ENCODE measurements around the gene ATP13A1.
A peak's percentile ranks its signal among the peaks of the same experiment; 100 is the strongest.

Gene ATP13A1

DNA sequence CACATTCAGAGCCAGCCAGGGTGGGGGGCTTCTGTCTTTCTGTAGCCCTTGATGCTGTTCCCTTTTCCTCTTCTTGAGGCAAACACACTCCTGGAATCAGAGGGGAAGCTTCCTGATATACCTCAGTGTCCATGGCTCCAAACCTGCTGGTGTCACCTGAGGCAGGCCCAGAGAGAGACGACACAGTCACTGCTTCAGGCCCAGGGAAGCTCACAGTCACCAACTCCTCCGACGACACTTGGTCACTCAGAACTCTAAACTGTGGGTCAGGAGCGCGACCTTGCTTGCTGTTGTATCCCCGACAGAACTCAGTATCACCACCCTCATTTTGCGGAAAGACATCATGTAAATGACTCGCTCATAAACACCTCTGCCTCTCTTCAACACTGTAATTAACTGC, 1.1 kb downstream of the ATP13A1 start:
- no peak for DNase-seq

DNA sequence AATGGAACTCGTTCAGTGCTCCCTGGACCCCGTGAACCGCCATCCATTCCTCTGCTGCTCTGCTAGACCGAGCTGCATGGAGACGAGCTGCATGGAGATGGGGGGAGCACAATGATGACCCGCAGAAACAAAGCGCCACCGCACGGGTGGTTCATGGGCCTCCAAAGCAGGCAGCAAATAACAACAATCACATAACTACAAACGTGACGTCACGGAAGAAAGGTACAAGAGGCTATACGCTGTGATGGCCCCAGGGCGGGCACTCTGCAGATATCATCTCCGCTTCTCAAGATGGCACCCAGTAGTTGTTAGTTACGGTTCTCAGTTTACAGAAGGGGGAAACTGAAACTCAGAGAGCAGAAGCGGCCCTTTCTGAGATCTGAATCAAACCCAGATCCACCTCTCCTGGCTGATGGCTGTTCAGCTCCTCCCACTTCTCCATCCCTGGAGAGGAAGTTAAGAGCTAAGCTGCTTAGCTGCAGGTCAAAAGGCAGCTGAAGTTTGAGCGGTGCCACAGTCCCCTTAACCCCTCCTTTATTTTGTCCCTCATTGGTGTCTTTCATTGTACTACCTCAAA, 1.7 kb downstream of the ATP13A1 start:
- DNase-seq, result no peak

DNA sequence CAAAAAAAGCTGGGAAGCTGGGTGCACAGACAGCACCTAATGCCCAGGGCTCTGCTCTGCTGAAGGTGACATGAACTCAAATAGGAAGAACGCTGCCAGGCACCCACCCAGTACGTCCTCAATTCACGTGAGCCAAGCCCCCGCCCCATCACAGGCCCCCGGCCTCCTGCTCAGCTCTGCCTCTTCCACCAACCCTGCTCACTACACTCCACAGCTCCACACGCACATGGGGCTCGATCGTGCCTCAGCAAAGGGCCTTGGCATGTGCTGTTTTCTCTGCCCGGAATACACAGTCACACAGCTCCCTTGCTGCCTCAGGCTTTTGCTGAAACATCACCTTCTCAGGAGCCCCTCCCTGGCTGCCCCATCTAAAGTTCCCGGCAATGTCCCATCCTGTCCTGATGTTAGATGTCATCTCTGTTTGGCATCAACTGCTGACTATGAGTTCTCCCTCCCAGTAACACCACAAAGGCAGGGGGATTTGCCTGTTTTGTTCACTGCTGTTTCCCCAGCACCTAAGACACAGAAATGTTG, 2.3 kb downstream of the ATP13A1 start:
- no peak for DNase-seq

DNA sequence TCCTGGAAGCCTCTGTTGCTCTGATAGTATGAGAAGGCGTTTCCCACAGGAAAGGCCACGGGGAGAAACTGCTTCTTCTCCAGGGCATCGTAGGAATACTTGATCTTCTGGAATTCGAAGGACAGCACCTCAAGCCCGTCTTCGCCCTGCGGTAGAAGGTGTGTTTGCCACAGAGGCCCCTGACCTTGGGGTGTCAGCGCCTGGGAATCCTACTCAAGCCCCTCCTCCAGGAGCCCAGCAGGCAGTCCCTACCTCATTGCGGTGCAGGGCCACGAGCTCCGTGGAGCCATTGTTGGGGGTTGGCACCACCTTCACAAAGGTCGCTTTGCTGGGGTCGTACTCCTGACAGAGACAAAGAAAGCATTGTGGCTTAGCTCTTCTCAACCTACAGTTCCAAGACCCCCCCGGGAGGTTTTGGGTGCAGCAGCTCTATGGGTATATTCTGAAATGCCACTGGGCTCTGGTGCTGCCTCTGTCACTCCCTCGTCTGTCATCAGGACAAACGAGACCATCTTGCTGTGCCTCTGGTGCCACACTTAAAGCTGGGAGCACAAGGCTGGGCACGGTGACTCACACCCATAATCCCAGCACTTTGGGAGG, 3.7 kb downstream of the ATP13A1 start:
- DNase-seq, result no peak

DNA sequence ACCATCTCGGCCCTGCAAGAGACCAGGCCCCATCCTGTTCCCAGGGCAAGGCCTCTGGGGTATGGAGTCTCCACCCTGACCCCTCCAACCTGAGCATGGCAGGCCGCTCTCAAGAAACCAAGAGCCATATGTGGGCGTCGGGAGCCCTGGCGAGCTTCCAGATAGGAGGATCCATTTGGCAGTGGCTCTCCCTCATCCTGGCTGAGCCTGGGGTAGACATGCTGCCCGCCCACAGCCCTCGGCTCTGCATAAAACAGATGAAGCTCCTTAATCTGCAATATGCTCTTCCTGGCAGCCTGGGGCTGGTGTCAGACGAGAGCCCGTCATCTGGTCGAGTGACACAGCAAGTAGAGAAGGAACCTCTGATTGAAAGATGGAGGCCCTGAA, 6.1 kb downstream of the ATP13A1 start:
- no peak for DNase-seq

DNA sequence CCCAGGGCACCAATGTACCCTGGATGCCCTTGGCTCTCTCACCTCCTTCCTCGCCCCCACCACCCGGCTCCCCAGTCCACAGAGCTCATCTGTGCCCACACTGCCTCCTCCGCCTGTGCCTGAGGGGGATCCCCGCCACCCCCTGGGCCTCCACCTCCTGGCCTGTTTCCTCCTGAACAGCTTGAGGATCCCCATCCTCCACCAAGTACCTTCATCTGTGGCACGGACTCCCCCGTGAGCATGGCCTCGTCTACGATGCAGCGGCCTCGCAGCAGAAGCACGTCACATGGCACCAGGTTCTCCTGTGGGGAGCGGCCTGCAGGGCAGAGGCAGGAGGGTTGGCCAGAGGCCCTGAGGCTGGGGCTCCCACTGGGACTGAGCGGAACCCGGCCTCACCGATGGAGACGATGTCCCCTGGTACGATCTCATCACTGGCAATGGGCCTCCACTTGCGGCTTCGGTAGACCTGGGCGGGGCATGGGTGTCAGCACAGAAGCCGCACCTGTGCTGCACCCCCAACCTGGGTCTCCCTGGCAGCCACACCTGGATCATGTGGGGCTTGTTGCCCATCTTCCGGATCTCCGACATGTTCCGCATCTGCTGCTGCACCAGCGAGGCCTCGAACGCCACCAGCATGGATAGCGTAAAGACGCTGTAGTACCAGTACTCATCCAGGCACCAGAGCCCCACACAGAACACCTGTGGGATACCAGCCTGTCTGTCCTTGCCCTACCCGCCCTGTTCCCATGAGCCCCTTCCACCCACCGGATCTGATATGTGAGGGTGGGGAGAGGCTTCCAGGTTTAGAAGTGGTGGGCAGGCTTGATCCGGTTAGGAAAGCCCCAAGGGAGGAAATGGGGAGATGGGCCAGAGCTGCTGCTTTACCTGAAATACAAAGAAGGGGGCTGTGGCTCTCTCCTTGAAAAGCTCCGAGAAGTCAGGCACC, 6.8 kb downstream of the ATP13A1 start:
- DNase-seq, result no peak

DNA sequence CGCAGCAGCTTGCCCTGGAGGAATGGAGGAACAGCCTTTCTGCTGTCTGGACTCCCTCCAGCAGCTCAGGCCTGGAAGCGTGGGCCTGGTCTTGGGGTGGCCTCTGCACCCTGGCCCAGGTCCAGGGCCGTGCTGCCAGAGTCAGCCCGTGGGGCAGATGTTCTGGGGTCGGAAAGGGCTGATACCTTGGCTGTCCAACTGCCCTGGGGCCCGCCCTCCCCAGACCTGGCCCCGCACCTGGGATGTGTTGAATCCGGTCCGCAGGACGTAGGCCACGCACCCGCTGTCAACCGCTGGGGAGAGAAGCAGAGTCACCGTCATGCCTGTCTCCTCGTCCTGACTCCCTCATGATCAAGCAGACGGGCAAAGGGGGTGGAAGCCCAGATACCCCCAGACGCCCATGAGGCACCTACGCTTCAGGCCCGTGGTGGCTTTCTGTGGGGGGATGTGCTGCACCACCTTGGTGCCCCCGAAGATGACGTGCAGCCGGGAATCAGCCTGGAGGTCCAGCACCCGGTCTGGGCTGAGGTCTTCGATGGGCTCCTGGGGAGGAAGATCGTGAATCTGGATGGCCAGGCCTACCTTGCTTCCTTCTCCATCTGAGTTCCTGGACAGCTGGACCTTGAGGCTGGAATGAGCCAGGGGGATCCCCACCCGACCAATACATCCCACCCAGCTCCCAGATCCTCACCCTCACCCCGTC, 7.7 kb downstream of the ATP13A1 start:
- DNase-seq, result no peak

DNA sequence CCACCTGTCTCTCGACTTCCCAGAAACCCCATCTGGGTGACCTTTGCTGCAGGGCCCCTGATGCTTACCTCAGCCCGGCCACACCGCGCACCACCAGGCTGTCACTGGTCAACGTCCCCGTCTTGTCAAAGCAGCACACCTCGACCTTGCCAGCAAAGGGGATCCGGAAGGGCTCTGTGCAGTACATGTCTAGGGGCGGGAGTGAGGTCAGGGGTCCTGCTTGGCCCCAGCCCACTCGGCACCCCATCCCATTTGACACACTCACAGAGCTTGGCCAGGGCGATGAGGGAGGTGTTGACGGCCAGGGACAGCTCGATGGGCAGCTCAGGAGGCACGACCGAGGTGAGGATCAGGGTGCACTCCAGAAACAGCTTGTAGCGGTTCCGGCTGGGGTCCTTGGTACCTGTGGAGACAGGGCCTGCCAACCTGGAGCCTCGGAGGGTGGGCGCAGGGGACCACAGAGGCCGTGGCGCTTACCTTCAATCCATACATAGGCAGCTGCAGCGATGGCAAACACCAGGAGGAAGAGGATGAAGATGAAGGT, 8.4 kb downstream of the ATP13A1 start:
- DNase-seq, result no peak

DNA sequence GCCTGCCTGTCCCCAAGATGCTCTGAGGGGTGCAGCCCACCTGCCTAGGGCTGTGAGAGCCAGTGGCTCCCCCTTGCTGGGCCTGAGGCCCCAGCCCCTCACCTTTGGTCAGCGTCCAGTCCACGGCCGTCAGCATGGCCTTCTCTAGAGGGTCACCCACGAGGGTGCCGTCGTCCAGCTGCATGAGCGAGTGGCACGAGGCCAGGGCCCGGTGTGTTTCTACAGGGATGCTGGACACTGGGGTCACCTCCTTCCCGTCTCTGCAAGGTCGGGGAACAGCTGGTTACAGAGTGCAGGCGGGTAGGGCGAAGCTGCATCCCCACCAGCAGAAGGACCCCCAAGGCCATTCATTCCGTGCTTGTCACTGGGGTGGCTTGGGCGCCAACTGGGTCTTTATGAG, 9.0 kb downstream of the ATP13A1 start:
- no peak for DNase-seq

DNA sequence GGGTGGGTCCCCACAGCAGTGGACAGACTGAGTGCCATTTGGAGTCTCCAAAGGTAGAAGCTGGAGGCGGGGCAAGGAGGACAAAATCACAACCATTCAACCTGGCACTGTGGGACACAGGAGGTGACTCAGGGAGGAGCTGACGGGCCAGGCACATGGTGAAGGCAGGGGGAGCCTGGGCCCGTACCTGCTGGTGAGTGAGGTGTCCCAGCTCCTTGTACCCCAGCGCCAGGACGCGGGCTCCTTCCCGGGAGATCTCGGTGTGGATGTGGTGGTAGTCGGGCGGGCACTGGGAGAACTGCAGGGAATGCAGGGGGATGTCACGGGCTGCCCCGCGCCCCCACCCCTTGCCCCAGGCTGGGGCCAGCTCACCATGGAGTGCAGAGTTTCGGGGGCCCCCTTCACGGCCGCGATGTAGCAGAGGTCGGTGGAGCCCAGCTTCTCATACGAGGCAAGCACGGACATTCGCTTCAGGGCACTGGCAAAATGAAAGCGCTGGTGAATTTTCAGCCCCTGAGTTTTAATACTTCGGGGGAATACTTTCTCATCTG, 9.8 kb downstream of the ATP13A1 start:
- DNase-seq, result no peak

DNA sequence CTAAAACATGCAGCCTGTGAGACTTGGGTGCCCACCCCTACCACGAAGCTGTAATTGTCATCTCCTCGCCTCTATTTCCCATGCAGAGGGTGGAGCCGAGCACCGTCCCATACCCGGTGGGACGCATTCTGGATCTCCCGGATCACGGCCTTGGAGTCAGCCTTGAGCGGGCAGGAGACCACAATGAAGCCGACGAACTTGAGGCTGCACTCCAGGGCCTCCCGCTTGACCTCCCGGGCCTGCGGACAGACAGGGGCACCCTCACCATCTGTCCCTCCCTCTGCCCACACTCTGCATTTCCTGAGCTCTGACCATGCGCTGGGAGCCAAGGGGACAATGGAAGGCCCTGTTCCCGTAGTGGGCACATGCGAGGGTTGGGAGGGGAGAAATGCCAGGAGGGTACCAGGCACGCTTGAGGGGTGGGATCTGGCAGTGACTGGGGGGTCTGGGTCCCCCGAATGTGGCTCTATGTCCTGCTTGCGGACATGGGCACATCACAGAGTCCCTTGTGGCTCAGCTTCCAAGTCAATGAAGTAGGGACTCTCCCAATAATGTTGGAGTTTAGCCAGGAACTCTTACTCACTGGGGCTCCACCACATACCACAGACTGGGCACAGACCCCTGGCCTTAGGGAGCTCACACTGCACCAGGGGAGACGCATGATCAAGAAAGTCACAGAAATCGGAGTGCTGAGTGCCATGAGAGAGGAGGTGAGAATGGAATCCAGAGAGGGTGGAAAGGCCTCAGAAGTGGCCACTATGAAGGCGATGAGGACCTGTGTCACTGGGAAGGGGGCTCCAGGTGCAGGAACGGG, 10.8 kb downstream of the ATP13A1 start:
- no peak for DNase-seq

DNA sequence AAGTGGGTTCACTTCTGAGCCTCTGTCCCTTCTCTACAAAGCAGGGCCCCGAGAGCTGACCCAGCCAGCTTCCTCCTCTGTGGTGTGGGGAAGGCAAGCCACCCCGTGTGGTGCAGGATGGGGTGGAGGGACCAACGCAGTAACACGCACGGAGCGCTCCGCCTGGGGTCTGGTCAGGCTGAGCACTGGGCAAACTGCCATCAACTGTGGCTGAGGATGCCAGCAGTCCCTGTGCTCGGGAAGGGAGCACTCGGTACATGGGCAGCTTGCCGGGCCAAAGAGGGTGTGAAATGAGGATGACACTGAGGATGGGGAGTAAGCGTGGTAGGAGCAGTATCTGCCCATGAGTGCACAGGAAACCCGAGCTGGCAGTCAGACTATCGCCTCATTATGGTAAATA, 12.4 kb downstream of the ATP13A1 start:
- no peak for DNase-seq

DNA sequence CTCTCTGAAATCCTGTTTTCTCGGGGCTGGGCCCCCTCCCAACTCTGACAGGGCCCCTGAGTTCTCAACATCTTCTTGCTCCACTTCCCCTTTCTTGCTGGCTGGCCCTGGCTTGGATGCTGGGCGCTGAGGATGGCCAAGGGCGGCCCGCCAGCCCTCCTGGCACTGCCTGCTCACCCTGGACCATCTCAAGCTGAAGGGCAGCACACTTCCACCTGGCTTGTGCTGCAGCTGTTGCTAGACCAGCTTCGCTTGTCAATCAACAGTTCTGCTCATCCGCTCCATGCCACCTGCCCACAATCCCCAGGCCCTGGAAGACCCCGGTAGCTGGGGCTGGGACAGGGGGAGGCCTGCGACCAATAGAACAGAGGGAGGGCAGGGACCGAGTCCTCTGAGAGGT, 13.1 kb downstream of the ATP13A1 start:
- DNase-seq, result no peak

DNA sequence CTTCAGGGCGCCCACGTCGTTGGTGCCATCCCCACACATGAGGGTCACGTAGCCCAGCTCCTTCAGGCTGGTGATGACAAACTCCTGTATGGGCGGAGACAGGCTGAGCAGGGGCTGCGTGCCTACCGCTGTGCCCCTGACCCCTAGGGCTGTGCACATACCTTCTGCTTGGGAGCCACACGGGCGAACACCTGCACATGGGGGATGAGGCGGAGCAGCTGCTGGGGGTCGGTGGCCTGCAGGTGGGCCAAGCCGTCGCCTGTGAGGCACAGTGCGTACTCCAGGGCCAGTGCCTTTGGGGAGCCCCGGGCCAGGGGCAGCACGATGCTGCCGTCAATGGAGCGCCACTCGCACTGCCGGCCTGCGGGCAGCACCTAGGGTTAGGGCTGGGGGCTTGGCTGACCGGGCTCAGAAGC, 13.9 kb downstream of the ATP13A1 start:
- DNase-seq, result no peak

DNA sequence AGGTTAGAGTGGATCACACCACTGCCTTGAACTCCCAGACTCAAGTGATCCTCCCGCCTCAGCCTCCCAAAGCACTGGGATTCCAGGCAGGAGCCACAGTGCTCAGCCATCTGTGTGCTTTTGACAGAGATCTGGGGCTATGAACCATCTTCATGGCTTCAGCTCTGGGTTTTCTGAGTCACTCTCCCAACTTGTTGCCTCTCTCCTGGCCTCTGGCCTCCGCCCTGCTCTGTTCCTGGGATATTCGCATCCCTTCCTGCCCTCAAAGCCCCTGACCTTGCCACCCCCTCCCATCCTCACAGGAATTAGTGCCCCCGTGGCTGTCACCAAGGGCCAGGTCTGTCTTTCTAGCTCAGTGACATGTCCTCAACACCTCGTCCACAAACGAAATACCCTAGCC, 14.3 kb downstream of the ATP13A1 start:
- no peak for DNase-seq

DNA sequence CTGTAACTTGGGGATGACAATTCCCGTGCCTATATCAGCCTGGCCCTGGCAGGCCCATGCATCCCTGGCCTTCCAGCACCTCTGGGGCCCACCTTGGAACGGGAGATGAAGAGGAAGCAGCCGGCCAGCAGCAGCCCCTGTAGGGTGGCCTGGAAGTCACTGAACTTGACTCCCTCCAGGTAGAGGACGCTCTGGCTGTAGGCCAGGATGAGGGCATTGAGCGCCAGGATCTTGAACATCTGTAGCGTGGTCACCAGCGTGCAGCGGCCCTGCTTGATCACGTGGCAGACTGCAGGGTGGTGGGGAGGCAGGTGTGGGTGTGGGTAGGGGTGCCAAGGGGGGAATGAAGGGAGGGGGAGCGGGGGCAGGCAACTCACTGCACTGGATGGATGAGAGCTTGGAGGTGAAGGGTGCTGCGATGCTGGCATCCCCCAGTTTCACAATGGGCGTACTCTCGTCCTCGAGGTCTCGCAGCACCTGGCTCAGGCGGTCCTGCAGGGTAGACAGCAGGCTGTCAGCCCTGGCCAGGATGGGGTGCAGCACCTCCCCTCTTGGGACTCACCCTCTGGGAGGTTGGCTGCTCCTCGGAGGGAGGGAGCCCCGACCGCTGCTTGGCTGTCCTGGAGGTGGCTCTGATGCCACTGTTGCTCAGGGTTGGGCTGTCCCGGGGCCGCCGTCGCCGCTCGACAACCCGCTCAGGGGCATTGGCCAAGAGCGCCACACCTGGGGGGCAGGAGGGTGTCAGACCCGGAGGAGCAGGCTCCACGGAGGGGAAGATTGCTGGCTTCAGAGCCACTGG, 16.2 kb downstream of the ATP13A1 start:
- no peak for DNase-seq

DNA sequence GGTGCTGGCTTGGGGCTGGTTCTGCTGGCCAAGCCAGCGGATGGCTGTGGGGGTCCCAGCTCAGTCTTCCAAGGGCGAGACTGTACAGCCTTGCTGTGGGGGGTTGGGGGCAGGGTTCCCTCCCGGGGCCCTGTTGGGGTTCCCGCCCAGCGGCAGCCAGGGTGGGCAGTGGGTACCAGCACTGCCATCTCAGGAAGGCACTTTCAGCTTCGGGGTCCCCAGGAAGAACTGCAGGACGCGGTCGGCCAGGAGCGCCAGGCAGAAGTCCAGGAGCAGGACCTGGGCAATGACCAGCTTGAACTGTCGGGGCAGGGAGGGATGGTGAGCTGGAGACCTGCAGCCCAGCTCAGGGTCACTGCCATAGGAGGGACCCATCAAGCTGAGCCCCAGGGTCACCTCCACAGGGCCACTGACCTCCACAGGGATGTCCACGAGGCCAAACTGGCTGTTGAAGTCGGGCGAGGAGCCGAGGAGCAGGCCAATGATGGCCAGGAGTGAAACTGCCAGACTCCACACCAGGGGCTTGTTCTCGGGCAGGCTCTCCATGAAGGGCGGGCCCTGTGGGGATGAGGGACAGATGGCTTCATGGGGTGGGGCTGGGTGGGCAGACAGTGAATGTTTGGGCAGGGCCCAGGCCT, 18.1 kb downstream of the ATP13A1 start:
- no peak for DNase-seq

DNA sequence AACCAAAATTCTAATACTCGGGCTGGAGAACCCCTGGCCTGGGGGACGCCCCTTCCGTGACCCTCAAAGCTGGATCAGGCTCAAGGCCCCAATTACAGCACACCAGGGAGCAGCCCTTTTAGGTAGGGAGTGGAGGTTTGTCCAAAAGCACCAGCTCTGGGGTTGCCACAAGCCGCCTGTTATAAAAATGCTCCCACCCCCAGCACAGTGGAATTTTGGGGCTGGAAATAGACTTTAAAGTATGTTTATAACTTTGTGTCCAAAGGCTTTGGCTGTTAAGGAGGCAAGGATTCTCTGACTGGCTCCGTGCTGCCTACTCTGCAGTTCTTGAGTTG, 19.5 kb downstream of the ATP13A1 start:
- DNase-seq, result no peak

DNA sequence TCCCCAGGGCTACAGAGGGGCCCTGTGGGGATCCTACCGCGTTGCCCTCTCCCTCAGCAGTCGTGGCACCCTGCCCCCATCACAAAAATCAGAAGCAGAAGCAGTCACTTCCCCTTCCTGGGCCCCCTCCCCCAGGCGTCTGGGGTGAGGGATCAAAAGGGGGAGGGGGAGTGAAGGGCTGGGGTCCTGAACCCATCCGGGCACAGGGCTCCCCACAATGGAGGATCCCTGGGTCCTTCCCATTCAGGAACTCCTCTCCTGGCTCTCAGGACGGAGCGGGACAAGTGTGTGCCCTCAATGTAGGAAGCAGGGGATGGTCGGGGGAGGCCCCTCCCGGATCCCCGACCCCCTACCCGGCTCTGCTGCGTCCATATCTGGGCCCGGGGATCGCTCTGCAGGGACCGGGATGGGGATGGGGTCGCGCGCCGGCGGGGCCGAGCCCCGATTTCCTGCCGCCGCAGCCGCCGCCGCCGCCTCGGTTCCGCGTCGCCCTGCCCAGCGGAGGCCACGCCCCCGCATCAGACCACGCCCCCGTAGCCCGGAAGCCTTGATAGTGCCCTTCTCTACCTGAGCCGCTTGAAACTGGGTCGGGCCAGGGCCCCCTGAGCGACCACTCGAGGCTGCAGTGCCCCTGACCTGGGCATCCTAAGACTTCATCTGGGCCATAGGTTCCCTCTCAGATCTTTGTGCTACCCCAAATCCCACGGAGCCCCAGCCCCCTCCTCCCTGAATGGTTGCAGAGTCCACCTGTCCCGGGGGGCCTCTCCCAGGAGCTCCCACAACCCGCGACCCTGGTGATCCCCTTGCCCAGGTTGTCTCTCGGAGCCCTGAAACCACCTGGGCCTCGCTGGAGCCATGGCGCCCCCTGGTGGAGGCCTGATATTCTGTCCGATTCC, 20.1 kb downstream of the ATP13A1 start, which contains the start of gene GMIP:
Gene GMIP (minus strand): TSS at position 500 of the 896 bp plus-strand sequence. CDS start 128 bp downstream, at position 372.
- DNase-seq, result peak; percentile 42 to 55

Measured in NCI-H2081 (cell line).